Gastrocnemius medialis (tissue), 4 donors: ENCODE data around the gene PASD1. TPM values are rescaled to one million over a fixed set of nuclear protein-coding genes. Genes with fewer than 3 reads are reported as not detected.

Source experiments
- ATAC-seq, 2 donors: fragments of 150-250 bp; one replicate each; pipeline ENCODE4 v1.9.1; 2016
- DNase-seq, 2 donors: peaks; one replicate each; pipeline ENCODE4 v3.0.0-alpha.2; 2019
- H3K27ac ChIP-seq, 4 donors: fragments of 200-600 bp; sonication (generic); 1 replicate in 1 of 4; 2 replicates in 3 of 4; pipeline ENCODE4 v1.5.1; 2016 to 2018; ENCODE audit warnings: mild to moderate bottlenecking in 2 of 4, moderate library complexity in 1 of 4
- H3K27me3 ChIP-seq, 3 donors: fragments of 200-600 bp; sonication (generic) in 2 of 3; 1 replicate in 1 of 3; 2 replicates in 2 of 3; pipeline versions ENCODE4 v1.5.1 to v1.6.0; 2016 to 2019; ENCODE audit warnings: mild to moderate bottlenecking in 1 of 3, moderate library complexity in 1 of 3
- H3K36me3 ChIP-seq, 2 donors: fragments of 200-600 bp; sonication (generic) in 1 of 2; one replicate each; pipeline ENCODE4 v1.5.1; 2017 to 2018
- H3K4me1 ChIP-seq, 2 donors: fragments of 200-600 bp; sonication (generic) in 1 of 2; one replicate each; pipeline ENCODE4 v1.5.1; 2016 to 2017; ENCODE audit warnings: mild to moderate bottlenecking in 2 of 2
- H3K4me3 ChIP-seq, 4 donors: fragments of 200-600 bp; sonication (generic) in 3 of 4; 1 replicate in 1 of 4; 2 replicates in 3 of 4; pipeline ENCODE4 v1.5.1; 2016 to 2019; ENCODE audit warnings: mild to moderate bottlenecking in 2 of 4
- H3K9me3 ChIP-seq, 3 donors: fragments of 200-600 bp; sonication (generic) in 2 of 3; 1 replicate in 1 of 3; 2 replicates in 2 of 3; pipeline ENCODE4 v1.5.1; 2016 to 2019
- CTCF ChIP-seq, 5 experiments: fragments of 450-650 bp in 3 of 5; fragments of 200-600 bp in 2 of 5; sonication (generic) in 2 of 5; IDR thresholded peaks in 4 of 5; conservative IDR thresholded peaks in 1 of 5; 1 replicate in 4 of 5; 2 replicates in 1 of 5; pipeline ENCODE4 v1.5.1; 2016 to 2019; ENCODE audit warnings: antibody characterized with exemption in 5 of 5, mild to moderate bottlenecking in 3 of 5, moderate library complexity in 3 of 5
- POLR2A ChIP-seq, 2 donors: fragments of 450-650 bp; IDR thresholded peaks; one replicate each; pipeline ENCODE4 v1.6.1; 2017; ENCODE audit warnings: antibody characterized with exemption in 2 of 2, mild to moderate bottlenecking in 2 of 2, moderate library complexity in 2 of 2
- in situ Hi-C, 4 donors: fragments of 200-750 bp; cut with MboI; loops; one replicate each; pipeline versions ENCODE4 v1.15.0 to v1.8.0; 2017; ENCODE audit warnings: low sequenced_read_pairs in 4 of 4
- intact Hi-C: fragments of 100-400 bp; cut with DNase I; formaldehyde crosslinking; loops from one replicate; pipeline ENCODE4 v1.15.1; 2023; ENCODE audit warnings: low total_unique reads
- total RNA-seq, 4 donors: library from RNA; depleted of rRNA; stranded (reverse); fragments of >200 nt; gene quantifications; one replicate each; pipeline versions ENCODE4 v1.1.0 to v1.2.3, GENCODE V29; 2016

The PASD1 gene
- total RNA-seq, 4 donors from 2014 or later, result not detected

GRCh38 chrX:151634937-151635336 is 71.5 kb downstream of the PASD1 start:
- Histone ChIP-seq H3K27me3 (no peaks in the 10 kb centered on the region), H3K9me3 (no peaks in the 10 kb centered on the region), H3K4me1 (no peaks in the 10 kb centered on the region), H3K27ac (no peak overlapping the region), H3K36me3 (no peaks in the 10 kb centered on the region), H3K4me3 (no peak overlapping the region)
- no peak for TF ChIP-seq CTCF (IDR thresholded peaks at IDR 0.05 in 4 of 5, conservative IDR thresholded peaks at IDR 0.05 in 1 of 5)
- no peak for TF ChIP-seq POLR2A (IDR thresholded peaks at IDR 0.05)
- ATAC-seq (no peak), DNase-seq (no peak)
- in situ Hi-C loops, result no loop called here
- intact Hi-C loops, result no loop called here

DNA sequence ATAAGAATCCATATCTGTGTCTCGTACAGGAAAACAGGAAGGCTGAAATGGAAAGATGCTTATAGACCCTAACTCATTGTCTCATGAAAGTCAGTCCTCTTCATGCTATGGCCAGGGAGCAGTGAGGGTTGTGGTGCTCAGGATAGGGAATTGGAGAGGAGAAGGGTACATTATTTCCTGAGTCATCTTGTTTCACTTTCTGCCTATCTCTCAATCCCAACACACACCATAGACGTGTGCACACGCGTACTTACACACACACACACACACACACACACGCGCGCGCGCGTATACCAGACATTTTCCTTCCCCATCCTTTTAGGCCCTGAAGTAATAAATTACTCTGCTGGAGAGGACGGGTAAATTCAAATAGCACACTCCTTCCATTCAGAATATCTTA is 78.1 kb downstream of the PASD1 start:
- H3K36me3 ChIP-seq, result no peaks in the 10 kb centered on the region
- H3K4me1 ChIP-seq, result no peaks in the 10 kb centered on the region
- no peak overlapping the region for H3K27ac ChIP-seq
- intact Hi-C loops (no loop called here), in situ Hi-C loops (no loop called here)
- no peaks in the 10 kb centered on the region for H3K9me3 ChIP-seq
- no peak overlapping the region for H3K4me3 ChIP-seq
- DNase-seq, result no peak
- H3K27me3 ChIP-seq, result no peaks in the 10 kb centered on the region
- ATAC-seq, result no peak
- TF ChIP-seq POLR2A (IDR thresholded peaks at IDR 0.05) (no peak), CTCF (IDR thresholded peaks at IDR 0.05 in 4 of 5, conservative IDR thresholded peaks at IDR 0.05 in 1 of 5) (no peak)

- H3K27me3 ChIP-seq, result no peaks in the 10 kb centered on the region
- no peaks in the 10 kb centered on the region for H3K9me3 ChIP-seq
- DNase-seq (no peak), ATAC-seq (no peak)
- H3K4me3 ChIP-seq, result no peak overlapping the region
- no peak overlapping the region for H3K27ac ChIP-seq
- intact Hi-C loops, result no loop called here
- in situ Hi-C loops, result loop anchor here in 3 of 4 donors (25.0 kb wide), 1 partner anchor 513 kb away; no protein-coding TSS in a partner anchor
- H3K36me3 ChIP-seq, result no peaks in the 10 kb centered on the region
- no peaks in the 10 kb centered on the region for H3K4me1 ChIP-seq
- TF ChIP-seq CTCF (IDR thresholded peaks at IDR 0.05 in 4 of 5, conservative IDR thresholded peaks at IDR 0.05 in 1 of 5) (no peak), POLR2A (IDR thresholded peaks at IDR 0.05) (no peak)
Measured at GRCh38 chrX:151675121-151675746, 111.8 kb downstream of the PASD1 start.

GRCh38 chrX:151676196-151676595 is 112.7 kb downstream of the PASD1 start:
- Histone ChIP-seq H3K4me1 (no peaks in the 10 kb centered on the region), H3K36me3 (no peaks in the 10 kb centered on the region), H3K9me3 (no peaks in the 10 kb centered on the region), H3K27me3 (no peaks in the 10 kb centered on the region), H3K27ac (no peak overlapping the region), H3K4me3 (no peak overlapping the region)
- in situ Hi-C loops (loop anchor here in 3 of 4 donors (25.0 kb wide), 1 partner anchor 514 kb away; no protein-coding TSS in a partner anchor), intact Hi-C loops (no loop called here)
- no peak for TF ChIP-seq POLR2A (IDR thresholded peaks at IDR 0.05)
- TF ChIP-seq CTCF (IDR thresholded peaks at IDR 0.05 in 4 of 5, conservative IDR thresholded peaks at IDR 0.05 in 1 of 5), result no peak
- DNase-seq (no peak), ATAC-seq (no peak)
